Sigmoid colon (tissue), 7 donors: ENCODE data around the gene C17orf75. TPM values are rescaled to one million over a fixed set of nuclear protein-coding genes. Genes with fewer than 3 reads are reported as not detected.

Experiments used
- DNase-seq: peaks from one replicate; pipeline ENCODE4 v3.0.0-alpha.2; 2019
- H3K27ac ChIP-seq, 4 donors: fragments of 200-600 bp; sonication (generic); one replicate each; pipeline ENCODE4 v1.5.1; 2016 to 2019; ENCODE audit warnings: mild to moderate bottlenecking in 1 of 4
- H3K27me3 ChIP-seq, 3 donors: fragments of 200-600 bp; sonication (generic); one replicate each; pipeline ENCODE4 v1.5.1; 2019; ENCODE audit warnings: mild to moderate bottlenecking in 1 of 3
- H3K36me3 ChIP-seq, 4 donors: fragments of 200-600 bp; sonication (generic); one replicate each; pipeline ENCODE4 v1.5.1; 2016 to 2019
- H3K4me1 ChIP-seq, 4 donors: fragments of 200-600 bp; sonication (generic); one replicate each; pipeline ENCODE4 v1.5.1; 2017 to 2019
- H3K4me3 ChIP-seq, 4 donors: fragments of 200-600 bp; sonication (generic); one replicate each; pipeline ENCODE4 v1.5.1; 2017 to 2019; ENCODE audit warnings: mild to moderate bottlenecking in 2 of 4, moderate library complexity in 1 of 4
- H3K9me3 ChIP-seq, 4 donors: fragments of 200-600 bp in 3 of 4; sonication (generic) in 3 of 4; one replicate each; pipeline versions ENCODE4 v1.5.1 to v1.6.1; 2013 to 2019
- CTCF ChIP-seq, 4 experiments: fragments of 450-650 bp in 3 of 4; fragments of 200-600 bp in 1 of 4; IDR thresholded peaks; one replicate each; pipeline ENCODE4 v1.5.1; 2016 to 2019; ENCODE audit warnings: antibody characterized with exemption in 4 of 4, mild to moderate bottlenecking in 3 of 4, moderate library complexity in 2 of 4
- EP300 ChIP-seq, 4 donors: sonication (generic); formaldehyde crosslinking; IDR thresholded peaks; one replicate each; pipeline ENCODE4 v1.6.1; 2017; ENCODE audit warnings: antibody characterized with exemption in 4 of 4
- POLR2A ChIP-seq, 2 donors: fragments of 450-650 bp; IDR thresholded peaks; one replicate each; pipeline ENCODE4 v1.6.1; 2016; ENCODE audit warnings: antibody characterized with exemption in 2 of 2, mild to moderate bottlenecking in 2 of 2, moderate library complexity in 2 of 2
- POLR2AphosphoS5 ChIP-seq, 4 donors: sonication (generic); formaldehyde crosslinking; IDR thresholded peaks; one replicate each; pipeline ENCODE4 v1.6.1; 2017; ENCODE audit warnings: antibody characterized with exemption in 4 of 4
- WGBS, 2 donors: extraction: QIAGEN DNeasy Blood & Tissue Kit; methylation state at CpG; one replicate each; pipeline ENCODE4 v1.1.7; 2013; 5-methylcytosine and 5-hydroxymethylcytosine counted together
- intact Hi-C: fragments of 100-400 bp; cut with DNase I; formaldehyde crosslinking; loops from one replicate; pipeline ENCODE4 v1.15.1; 2023
- polyA plus RNA-seq, 3 donors: library from polyadenylated mRNA; stranded (reverse); fragments of 200-250 nt; gene quantifications; one replicate each; pipeline ENCODE4 v1.2.3, GENCODE V29; 2013
- total RNA-seq, 4 donors: library from RNA; depleted of rRNA; stranded (reverse); fragments of >200 nt; gene quantifications; one replicate each; pipeline ENCODE4 v1.1.0, GENCODE V29; 2016
- donor health status: healthy with polysubstance abuse.
- donor health status: Bipolar disorder and iron deficiency.
- donor health status: healthy.

C17orf75 gene
- total and polyA plus RNA-seq, 7 donors: 10.0 to 19.6 (median 10.8) TPM

GRCh38 chr17:32287804-32288511, 54.0 kb downstream of the C17orf75 start:
- TF ChIP-seq EP300 (IDR thresholded peaks at IDR 0.05): no peak
- TF ChIP-seq POLR2AphosphoS5 (IDR thresholded peaks at IDR 0.05): no peak
- no peak for TF ChIP-seq POLR2A (IDR thresholded peaks at IDR 0.05)
- no peak for TF ChIP-seq CTCF (IDR thresholded peaks at IDR 0.05)
- no peaks in the 10 kb centered on the region for H3K36me3 ChIP-seq
- WGBS, 2 donors: 91% methylated on average over 10 of the region's 10 CpGs
- H3K9me3 ChIP-seq: no peaks in the 10 kb centered on the region
- intact Hi-C loops: no loop called here
- no peaks in the 10 kb centered on the region for H3K4me1 ChIP-seq
- no peak for DNase-seq
- H3K27me3 ChIP-seq: peaks cover 0 to 4% (median 0%) of the 10 kb centered on the region in 3 donors
- H3K4me3 ChIP-seq: no peak overlapping the region
- no peak overlapping the region for H3K27ac ChIP-seq

GRCh38 chr17:32286518-32286900, 55.5 kb downstream of the C17orf75 start:
- no peak for DNase-seq
- no peak overlapping the region for H3K4me3 ChIP-seq
- H3K36me3 ChIP-seq: no peaks in the 10 kb centered on the region
- H3K27me3 ChIP-seq: peaks cover 0 to 4% (median 0%) of the 10 kb centered on the region in 3 donors
- H3K27ac ChIP-seq: no peak overlapping the region
- no peaks in the 10 kb centered on the region for H3K9me3 ChIP-seq
- TF ChIP-seq POLR2AphosphoS5 (IDR thresholded peaks at IDR 0.05) (no peak), POLR2A (IDR thresholded peaks at IDR 0.05) (no peak), EP300 (IDR thresholded peaks at IDR 0.05) (no peak), CTCF (IDR thresholded peaks at IDR 0.05) (no peak)
- H3K4me1 ChIP-seq: no peaks in the 10 kb centered on the region
- 71 to 80% methylated on average over 5 of the region's 5 CpGs for WGBS, 2 donors
- intact Hi-C loops: no loop called here

GRCh38 chr17:32285746-32286517, 56.0 kb downstream of the C17orf75 start:
- H3K4me1 ChIP-seq: peaks cover 0 to 4% (median 0%) of the 10 kb centered on the region in 4 donors
- 77 to 80% methylated on average over 9 of the region's 9 CpGs for WGBS, 2 donors
- H3K27me3 ChIP-seq: peaks cover 0 to 4% (median 0%) of the 10 kb centered on the region in 3 donors
- no peak for DNase-seq
- TF ChIP-seq POLR2A (IDR thresholded peaks at IDR 0.05) (no peak), EP300 (IDR thresholded peaks at IDR 0.05) (no peak), POLR2AphosphoS5 (IDR thresholded peaks at IDR 0.05) (no peak), CTCF (IDR thresholded peaks at IDR 0.05) (no peak)
- H3K27ac ChIP-seq: no peak overlapping the region
- no peak overlapping the region for H3K4me3 ChIP-seq
- H3K9me3 ChIP-seq: no peaks in the 10 kb centered on the region
- intact Hi-C loops: no loop called here
- H3K36me3 ChIP-seq: no peaks in the 10 kb centered on the region

GRCh38 chr17:32285306-32285705, 56.7 kb downstream of the C17orf75 start:
- no peak for DNase-seq
- Histone ChIP-seq H3K36me3 (no peaks in the 10 kb centered on the region), H3K27ac (no peak overlapping the region), H3K27me3 (peaks cover 0 to 4% (median 0%) of the 10 kb centered on the region in 3 donors), H3K4me3 (no peak overlapping the region), H3K9me3 (no peaks in the 10 kb centered on the region), H3K4me1 (peaks cover 0 to 4% (median 0%) of the 10 kb centered on the region in 4 donors)
- WGBS, 2 donors: 88 to 91% methylated on average over 8 of the region's 8 CpGs
- no peak for TF ChIP-seq POLR2A (IDR thresholded peaks at IDR 0.05)
- TF ChIP-seq EP300 (IDR thresholded peaks at IDR 0.05): no peak
- TF ChIP-seq CTCF (IDR thresholded peaks at IDR 0.05): no peak
- TF ChIP-seq POLR2AphosphoS5 (IDR thresholded peaks at IDR 0.05): no peak
- intact Hi-C loops: no loop called here
